Hepatic stellate cell (primary cell): ENCODE data around the gene ARHGDIG.
"Not testable (repeated sequence)": the region's sequence is repeated elsewhere in the genome, so short reads cannot be mapped to it uniquely, and the experiment has no call there.

Experiments
- DNase-seq: peaks from one replicate; pipeline ENCODE4 v3.0.0; 2011; ENCODE audit warnings: low spot score

The ARHGDIG gene

DNA sequence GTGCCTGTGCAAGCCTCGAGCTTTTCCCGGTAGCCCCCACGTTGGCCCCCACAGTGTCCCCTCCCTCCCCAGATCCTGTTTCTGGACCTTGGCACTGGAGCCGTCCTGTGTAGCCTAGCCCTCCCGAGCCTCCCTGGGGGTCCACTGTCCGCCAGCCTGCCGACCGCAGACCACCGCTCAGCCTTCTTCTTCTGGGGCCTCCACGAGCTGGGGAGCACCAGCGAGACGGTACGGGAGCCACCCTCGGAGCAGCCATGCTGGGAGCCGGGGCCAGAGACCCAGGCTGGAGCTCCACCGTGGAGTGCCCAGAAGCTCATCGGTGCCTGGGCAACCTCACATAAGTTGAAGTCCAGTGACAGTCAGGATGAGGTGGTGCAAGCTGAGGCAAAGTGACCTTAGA, 16.4 kb upstream of the ARHGDIG start:
- no peak for DNase-seq

DNA sequence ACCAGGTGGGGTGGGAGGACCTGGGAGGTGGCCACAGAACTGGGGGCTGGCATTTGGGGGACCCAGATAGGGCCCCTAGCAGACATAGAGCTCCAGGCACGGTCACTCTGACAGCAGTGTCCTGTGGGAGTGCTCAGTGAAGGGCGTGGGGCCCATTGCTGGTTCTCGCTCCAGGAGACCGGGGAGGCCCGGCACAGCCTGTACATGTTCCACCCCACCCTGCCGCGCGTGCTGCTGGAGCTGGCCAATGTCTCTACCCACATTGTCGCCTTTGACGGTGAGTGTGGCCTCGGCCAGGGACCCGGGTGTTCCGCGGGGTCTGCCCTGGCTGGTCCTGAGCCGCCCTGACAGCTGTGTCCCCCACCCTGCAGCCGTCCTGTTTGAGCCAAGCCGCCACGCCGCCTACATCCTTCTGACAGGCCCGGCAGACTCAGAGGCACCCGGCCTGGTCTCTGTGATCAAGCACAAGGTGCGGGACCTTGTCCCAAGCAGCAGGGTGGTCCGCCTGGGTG, 15.9 kb upstream of the ARHGDIG start:
- no peak for DNase-seq

DNA sequence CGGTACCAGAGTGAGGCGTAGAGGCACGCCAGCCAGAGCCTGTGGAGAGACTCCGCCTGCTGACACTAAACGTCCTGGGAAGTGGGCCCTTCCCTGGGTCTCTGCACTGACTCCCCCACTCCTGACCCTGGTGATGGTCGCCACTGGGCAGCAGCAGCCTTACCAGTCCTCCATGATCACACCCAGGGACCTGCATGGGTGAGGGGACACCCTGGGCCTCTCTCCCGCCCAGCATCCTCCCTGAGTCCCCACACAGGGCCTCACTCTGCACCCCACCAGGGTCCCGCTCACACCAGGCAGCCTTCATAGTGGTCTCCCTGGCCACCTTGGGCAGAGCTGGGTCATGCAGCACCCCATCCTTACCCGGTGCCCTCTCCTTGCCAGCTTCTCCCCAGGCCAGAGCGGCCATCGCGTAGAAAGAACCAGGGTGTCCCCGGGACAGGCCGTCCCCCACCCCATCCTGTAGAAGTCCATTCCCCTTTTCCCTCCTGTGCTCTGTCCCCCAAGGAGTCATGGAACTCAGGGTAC, 15.3 kb upstream of the ARHGDIG start:
- no peak for DNase-seq

DNA sequence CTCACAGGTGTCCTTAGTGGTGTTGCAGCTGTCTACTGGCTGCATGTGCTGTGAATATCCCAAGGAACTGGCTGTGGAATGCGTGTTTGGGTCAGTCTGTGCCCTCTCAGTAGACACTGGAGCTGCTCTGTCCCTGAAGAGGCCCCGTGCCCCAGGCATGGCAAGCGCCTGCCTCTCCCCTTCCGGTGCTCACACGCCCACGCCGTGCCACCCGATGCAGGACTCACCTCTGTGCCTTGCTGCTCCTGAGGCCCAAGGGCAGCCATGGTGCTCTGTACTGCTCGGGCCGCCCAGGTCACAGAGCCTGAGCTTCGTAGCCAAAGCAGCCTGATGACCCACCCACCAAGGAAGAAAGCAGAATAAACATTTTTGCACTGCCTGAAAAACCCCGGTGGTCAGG, 14.7 kb upstream of the ARHGDIG start:
- no peak for DNase-seq

DNA sequence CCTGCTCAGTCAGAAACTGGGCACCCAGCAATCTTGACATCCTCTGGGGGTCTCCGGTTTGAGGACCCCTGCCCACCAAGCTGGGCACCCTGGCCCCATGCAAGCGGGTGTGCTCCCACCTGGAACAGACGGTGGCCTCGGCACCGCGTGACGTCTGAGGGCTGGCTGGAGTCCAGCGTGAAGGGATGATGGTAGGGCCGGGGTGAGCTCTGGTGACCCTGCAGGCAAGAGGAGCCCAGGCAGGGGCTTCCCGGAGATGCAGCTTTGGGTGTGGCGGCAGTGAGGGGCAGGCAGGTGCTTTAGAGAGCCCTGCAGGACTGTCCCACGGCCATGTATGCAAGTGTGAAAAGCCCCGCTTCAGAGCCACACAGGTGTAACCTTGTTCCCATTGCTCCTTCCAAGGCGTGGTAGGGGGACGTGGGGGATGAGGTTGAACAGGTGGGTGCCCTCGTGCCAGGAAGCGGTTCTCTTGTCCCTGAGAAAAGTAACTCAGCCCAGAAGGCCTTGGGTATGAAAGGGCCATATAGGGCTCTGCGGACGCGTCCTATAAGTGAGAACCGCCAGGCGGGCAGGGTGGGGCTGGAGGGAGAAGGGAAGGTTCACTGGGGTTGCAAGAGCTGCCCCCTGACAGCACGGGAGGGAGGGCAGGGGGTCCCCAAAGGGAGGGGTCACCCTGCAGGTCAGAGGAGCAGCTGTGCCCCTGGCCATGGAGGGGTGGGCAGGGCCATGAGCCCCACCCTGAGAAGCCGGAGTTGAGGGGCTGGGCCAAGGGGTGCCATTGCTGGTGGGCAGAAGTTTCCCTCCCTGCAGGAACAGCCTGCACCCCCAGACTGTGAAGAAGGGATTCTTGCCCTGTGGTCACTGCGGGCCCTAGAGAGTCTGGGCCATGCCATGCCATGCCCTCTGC, 13.9 kb upstream of the ARHGDIG start:
- DNase-seq: no peak

DNA sequence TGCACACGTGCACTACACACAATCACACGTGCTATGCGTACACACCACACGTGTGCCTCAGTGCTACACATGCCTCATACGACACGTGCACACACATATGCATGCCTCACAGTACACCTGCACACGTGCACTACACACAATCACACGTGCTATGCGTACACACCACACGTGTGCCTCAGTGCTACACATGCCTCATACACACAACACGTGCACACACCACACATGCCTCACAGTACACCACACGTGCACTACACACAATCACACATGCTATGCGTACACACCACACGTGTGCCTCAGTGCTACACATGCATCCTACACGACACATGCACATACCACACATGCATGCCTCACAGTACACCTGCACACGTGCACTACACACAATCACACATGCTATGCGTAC, 12.8 kb upstream of the ARHGDIG start:
- DNase-seq: not testable (repeated sequence)

DNA sequence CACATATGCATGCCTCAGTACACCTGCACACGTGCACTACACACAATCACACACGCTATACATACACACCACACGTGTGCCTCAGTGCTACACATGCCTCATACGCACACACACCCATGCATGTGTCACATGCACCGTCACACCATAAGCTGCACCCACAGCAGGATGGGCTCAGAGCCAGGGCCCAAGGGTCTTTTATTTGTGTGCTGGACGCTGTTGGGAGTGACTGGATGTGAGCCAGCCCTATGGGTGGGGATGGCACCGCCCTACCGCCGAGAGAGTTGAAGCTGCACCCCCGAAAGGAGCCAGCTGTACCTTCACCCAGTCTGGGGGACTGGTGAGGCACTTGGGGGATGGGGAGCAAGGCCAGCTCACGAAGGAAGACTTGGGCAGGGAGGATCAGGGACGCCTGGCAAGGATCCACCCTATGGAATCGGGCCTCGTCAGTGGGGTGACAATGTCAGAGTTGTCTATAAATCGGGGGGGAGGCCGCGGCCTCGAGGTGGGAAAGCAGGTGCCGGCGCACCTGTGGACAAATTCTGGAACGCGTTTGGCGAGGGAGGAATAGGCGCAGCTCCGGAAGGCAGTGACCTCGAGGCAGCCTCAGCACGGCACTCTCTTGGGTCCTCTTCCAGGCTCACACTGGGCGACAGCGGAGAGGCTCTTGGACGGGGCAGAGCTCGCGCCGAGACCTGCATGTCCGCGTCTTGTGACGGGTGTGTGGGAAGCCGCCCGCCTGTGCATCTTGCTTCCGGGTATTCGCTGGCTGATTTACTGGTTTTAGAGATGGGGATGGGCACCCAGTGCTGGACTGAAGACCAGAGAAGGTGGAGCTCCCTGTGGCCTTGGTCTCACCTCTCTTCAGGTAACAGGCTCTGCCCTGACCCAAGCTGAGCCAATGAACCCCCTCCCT, 12.0 kb upstream of the ARHGDIG start:
- no peak for DNase-seq

DNA sequence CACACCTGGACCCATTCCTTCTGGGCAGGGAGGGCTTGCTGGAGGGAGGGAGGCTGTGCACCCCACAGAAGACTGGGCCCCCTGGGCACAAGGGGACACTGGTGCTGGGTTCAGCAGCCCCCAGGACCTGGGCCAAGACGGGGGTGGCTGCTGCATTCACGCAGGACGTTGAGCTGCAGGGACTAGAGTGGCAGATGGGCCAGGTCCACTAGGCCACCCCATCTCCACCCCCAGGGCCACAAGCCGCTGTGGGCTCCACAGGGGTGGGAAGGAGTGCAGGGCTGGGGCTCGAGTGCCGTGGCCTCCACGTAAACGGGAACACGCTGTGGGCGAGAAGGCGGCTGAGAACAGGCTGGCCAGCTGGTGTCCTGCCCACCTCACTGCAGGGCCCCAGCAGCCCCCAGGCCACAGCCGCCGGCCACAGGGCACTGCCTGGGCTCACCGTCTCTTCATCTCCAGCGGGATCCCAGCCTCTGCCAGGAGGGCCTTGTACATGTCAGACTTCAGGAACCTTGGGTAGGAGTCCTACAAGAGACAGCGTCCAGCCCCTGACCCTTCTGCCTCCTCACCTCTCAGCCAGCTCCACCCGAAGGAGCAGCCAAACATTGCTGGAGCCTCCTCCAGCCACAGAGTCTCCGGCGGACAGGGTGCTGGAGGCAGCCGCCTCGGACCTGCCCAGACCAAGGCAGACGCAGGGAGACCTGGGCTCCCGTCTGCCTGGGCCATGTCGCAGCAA, 11.2 kb upstream of the ARHGDIG start:
- no peak for DNase-seq

DNA sequence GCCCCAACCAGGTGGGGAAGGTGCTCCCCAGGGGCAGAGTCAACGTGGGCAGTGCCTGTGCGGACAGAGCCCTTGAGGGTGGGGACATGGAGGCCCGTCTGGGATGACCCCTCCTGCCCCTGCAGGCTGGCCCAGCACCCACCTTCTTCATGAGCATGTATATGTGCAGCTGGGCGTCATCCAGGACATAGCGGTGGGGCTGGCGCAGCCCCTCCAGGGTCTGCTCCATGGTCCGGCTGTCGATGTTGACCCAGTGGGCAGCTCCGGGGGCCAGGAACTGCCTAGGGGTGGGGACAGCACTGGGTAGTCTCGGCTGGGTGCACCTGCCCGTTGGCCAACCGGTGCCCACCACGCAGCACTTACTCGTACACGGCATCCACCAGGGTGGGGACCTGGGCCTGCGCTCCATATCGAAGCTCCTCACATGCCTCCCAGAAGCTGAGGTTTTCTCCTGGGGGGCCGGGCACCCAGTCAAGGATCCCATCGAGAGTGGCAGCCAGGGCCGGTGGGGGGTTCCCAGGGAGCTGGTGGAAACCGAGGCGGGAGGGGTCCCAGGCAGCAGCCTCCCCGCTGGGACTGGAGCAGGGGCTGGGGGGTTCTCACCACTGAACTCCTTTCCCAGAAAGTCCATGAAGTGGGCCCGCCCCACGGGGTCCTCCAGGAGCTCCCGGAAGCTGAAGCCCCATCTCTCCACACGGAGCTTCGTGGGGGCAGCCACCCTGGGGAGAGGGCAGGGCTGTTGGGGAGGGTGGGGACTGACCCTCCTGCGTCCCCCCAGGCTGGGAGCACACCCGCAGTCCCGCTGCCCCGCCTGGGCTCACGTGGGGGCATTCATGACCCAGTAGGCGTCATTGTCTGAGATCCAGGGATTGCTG, 9.8 kb upstream of the ARHGDIG start:
- no peak for DNase-seq

DNA sequence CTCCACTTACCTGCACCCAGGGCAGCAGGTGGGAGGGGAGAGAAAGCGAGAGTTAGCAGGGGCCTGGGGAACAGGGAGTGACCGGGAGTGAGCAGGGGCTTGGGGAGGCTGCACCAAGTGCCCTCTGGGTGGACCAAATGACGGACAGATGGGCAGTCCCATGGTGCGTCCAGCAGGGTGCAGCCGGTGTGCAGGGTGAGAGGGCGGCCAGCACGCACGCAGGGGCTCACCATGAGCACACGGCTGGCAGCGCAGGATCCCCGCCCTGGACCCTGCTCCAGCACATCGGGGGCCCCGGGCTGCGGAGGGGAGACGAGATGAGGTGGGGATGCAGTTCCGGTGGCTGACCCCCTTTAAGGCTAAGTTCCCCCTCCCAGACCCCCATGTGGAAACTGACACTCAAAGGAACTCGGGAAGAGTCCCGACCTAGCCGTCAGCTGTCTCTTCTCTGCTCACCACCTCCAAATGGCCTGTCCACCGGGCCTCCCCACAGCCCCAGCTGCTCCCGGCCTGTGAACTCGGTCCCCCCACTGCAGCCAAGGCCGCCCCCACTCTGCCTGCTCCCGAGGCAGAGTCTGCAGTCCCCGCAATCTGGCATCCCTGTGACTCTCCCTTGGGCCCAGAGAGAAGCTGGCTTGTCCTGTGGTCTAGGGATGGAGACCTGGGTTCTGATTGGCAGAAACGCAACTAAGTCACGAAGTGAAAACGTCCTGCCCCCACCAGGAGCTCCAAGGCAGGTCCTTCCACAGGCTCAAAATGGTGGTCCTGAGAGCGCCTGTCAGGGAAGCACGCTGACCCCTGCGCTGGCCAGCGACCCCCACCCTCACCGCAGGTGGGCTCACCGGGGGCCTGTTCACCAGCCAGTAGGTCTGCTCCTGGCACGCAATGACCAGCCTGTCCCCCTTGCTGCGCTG, 7.5 kb upstream of the ARHGDIG start:
- no peak for DNase-seq

DNA sequence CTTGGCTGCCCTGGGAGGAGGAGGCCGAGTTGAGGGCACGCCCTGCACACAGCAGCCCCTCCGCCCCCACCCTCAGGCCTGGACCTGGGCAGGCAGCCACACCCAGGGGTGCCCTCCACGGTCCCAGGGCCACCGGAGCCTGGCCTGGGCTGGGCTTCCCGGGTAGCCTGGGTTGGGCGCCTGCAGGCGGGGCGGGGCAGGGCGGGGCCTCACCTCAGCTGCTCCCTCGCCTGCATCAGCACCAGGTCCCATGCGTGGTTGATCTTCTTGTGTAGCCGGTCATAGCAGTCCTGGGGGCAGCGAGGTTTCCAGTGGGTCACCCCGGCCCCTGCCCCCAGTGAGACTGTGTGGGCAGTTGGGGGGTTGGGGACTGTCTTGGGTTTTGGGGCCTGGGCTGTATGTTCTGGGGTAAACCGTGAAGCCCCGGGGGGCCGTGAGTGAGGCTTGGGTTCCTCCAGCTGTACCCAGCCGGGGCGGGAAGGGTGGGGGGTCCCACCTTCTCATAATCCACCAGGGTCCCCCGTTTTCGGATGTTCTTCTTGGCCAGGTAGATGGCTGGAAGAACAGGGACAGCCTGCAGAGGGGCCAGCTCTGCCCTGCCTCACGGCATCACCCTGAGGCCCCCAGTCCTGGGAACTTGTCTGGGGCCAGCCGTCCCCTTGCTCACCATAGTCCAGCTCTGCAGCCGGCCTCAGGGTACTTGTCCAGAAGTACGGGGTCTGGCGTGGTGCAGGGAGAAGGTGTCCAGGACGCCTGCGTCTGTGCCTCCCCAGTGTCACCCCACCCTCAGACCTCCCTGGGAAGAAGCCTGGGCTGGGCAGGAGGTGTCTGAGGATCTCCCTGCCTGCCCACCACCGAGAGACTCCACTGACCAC, 6.6 kb upstream of the ARHGDIG start:
- no peak for DNase-seq

DNA sequence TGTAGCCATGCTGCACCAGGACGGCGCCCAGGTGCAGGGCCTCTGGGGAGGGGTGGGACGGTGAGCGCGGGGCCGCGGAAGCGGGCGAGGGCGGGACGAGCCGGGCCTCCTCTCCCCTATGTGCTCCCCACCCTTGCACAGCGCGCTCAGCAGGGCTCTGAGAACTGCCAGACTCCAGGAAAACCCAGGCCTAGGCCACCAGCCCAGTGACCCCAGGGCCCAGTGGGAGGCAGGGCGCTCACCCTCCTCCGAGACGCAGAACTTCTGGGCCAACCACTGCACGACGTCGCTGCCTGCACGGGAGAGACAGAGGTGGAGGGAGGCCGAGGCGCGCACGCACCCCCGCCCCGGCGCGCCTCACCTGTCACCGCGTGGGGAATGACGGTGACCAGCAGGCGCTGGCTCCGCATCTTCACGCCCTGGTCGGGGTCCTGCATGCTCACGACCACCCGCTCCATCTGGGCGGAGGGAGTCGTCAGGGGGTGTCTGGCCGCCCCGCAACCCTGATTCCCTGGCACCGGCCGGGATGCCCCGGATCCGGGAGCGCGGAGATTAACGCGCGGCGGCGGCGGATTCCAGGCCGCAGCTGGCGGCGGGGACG, 5.2 kb upstream of the ARHGDIG start:
- DNase-seq: no peak

DNA sequence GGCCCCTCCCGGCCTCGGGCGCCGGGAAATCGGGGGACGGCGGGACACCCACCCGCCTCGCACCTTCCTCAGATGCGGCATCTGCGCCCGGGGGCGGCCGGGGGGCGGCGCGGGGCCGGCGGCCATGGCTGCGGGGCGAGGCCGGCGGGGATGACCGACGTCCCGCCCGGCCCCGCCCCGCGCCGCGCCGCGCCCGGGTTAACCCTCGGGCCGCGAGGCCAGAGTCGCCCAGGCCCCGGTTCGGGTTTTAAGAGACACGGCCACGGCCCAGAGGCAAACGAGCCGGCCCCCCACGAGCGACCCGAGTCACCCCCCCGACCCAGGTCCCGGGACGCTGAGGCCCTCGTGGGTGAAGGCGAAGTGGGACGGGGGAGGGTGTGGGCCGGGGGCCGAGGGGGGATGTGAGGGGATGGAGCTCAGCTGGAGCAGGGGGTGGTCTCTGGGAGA, 4.6 kb upstream of the ARHGDIG start, which contains the start of gene RGS11:
Gene RGS11 (minus strand): TSS at position 159 of the 447 bp plus-strand sequence. CDS start 33 bp downstream, at position 126.
- DNase-seq: no peak

DNA sequence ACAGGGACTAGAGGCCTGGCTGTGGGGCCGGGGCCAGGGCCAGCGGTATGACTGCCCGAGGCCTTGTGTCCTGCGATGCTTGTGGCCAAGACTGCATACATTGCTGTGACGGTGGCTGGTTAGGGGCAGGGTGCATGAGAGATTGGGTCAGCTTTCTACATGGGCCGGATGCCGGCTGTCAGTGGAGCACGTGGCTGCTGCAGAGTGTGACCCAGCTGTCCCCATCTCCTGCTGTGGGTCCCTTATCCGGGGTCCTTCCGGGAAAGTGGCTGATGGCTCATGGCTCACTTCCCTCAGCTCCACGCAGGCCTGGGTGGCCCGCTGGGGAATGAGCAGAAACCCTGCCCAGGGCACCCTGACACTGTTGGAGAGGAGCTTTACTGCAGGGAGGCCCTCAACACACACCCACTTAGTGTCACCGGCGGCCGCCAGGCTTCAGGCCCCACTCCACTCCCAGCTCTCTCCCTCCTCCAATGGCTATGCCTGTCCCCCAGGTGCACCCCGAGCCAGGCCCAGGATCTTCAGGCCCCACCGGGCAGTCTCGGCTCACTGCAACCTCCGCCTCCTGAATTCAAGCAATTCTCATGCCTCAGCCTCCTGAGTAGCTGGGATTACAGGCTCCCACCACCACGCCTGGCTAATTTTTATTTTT, 3.8 kb upstream of the ARHGDIG start:
- DNase-seq: no peak

DNA sequence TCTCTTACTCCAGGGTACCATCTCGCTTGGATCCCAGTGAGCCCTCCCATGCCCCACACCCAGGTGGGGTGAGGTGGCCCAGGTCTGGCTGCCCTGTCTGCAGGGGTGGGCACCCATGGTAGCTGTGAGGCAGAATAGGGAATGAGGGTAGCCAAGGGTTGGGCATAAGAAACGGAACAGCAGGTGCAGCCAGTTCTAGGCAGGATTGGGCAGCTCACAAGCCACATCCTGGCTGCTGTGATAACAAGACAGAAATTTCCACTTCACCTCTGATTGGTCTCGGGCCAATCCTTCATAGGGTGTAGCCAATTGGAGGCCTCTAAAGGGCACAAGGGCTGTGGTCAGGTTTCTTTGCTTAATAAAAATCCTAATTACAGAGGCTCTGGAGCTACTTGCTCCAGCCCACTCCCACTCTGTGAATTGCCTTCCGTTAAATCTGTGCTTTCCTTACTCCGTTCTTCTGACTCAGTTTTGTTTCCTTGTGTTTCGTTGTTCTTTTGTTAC, 1.5 kb upstream of the ARHGDIG start:
- no peak for DNase-seq

DNA sequence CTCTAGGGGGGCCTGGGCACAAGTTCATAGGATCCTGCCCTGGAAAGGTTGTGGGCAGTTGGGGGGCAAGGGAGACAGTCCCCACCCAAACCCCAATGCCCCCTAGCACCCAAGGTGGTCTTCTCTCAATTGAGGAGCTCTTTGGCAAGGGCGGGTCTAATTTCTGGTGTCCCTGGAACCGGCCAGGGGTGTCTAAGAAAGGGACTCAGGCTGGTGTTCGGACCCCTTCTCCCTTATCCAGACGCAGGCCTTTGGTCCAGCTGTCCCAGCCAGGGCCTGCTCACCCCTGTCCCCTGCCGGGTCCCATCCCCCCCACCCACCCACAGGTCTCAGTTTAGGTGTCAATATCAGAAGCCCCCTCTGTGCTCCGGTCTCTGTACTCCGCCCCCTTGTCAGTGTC, 860 bp upstream of the ARHGDIG start:
- no peak for DNase-seq

DNA sequence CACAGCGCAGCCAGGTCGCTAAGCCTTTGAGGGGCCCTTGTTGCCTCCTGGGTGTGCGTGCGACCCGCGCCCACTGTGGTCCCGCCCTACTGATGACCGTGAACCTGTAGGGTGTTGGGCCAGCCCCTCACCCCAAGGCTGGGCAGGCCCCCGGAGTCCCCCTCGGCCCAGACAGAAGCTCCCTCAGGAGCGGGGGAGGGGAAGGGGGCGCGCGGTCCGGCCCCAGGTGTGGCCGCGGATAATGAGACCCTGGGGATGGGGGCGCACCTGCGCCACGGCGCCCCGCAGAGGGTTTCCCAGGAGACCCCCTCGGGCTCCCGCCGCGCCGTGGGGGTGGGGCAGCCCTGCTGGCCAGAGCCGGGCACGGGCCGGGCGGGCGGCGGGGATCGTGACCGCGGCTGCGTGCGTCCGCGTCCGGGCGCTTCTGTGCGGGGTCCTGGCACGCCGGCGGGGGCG, 358 bp upstream of the ARHGDIG start:
- DNase-seq: no peak
